T-helper 2 cell (primary cell): Measurements from ENCODE around the gene MYRF.
A peak's percentile ranks its signal among the peaks of the same experiment; 100 is the strongest.

Experiments used
- DNase-seq, 5 experiments: peaks; one replicate each; pipeline versions ENCODE4 v3.0.0 to v3.0.0-alpha.2; 2012 to 2022

Gene MYRF

GRCh38 chr11:61826930-61827570 lies 74.6 kb downstream of the MYRF start:
- no peak for DNase-seq

DNA sequence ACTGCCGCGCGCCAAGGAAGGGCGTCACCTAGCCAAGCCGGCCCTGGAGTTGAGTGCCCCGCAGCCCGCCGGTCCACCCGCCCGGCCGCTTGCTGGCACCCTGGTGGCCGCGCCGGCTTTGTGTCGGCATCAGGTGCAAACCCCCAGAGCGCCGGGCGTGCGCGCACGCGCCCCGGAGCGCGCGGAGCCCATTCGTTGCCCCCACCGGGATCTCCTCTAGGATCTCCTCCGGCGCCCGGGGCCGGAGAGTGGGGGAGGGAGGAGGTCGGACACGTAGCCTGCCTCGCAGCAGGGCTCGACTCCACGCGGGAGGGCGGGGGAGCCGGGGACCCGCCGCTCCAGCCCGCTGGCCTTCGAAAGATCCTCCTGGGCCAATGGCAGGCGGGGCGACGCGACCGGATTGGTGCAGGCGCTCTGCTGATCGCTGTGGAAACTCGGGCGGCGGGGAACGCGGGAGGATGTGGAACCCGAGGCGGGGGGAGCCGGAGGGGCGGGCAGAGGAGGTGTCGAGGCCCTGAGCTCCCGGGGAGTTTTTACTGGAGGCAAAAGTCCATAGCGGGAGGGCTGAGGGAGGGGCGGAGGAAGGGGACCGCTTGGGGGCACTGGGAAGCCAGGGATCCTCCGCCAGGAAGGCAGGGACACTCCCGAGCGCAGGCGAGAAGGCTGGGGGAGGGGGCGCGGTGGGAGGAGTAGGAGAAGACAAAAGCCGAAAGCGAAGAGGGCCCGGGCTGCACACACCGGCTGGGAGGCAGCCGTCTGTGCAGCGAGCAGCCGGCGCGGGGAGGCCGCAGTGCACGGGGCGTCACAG lies 75.3 kb downstream of the MYRF start, which contains the start of gene FADS2:
Gene FADS2 (plus strand): TSS at position 730 of the 808 bp plus-strand sequence. CDS start 91 bp downstream, outside the sequence.
- peak in 3 of 5 experiments; percentile 29 to 91 (median 44) for DNase-seq

GRCh38 chr11:61828379-61828628 lies 75.9 kb downstream of the MYRF start:
- no peak for DNase-seq

- peak in 1 of 5 experiments; percentile 64 for DNase-seq
Measured at GRCh38 chr11:61828629-61829407, 76.4 kb downstream of the MYRF start.

GRCh38 chr11:61829806-61830205 lies 77.4 kb downstream of the MYRF start:
- no peak for DNase-seq

GRCh38 chr11:61830237-61831105 lies 78.0 kb downstream of the MYRF start:
- peak in 1 of 5 experiments; percentile 21 for DNase-seq

GRCh38 chr11:61832207-61832606 lies 79.8 kb downstream of the MYRF start:
- DNase-seq: no peak

DNA sequence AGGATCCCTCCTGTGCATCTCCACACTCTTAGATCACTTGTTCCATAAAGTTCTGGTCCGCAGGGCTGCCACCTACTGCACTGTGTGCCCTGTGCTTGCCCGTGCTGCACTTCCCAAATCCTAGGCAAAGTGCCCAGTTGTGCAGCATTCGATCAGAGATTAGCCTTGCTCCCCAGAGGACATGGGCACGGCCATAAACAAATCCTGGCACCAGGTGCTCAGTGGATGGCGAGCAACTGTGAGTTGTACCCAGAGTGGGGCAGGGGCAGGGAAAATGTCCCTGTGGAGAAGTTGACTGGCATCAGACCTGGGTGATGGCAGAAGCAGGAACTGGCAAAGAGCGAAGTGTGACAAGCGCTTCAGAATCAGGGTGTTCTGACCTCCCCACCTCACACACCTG lies 80.3 kb downstream of the MYRF start:
- no peak for DNase-seq

- peak in 1 of 5 experiments; percentile 16 for DNase-seq
Measured at GRCh38 chr11:61833471-61833870, 81.0 kb downstream of the MYRF start.

- no peak for DNase-seq
Measured at GRCh38 chr11:61833926-61834277, 81.5 kb downstream of the MYRF start.

DNA sequence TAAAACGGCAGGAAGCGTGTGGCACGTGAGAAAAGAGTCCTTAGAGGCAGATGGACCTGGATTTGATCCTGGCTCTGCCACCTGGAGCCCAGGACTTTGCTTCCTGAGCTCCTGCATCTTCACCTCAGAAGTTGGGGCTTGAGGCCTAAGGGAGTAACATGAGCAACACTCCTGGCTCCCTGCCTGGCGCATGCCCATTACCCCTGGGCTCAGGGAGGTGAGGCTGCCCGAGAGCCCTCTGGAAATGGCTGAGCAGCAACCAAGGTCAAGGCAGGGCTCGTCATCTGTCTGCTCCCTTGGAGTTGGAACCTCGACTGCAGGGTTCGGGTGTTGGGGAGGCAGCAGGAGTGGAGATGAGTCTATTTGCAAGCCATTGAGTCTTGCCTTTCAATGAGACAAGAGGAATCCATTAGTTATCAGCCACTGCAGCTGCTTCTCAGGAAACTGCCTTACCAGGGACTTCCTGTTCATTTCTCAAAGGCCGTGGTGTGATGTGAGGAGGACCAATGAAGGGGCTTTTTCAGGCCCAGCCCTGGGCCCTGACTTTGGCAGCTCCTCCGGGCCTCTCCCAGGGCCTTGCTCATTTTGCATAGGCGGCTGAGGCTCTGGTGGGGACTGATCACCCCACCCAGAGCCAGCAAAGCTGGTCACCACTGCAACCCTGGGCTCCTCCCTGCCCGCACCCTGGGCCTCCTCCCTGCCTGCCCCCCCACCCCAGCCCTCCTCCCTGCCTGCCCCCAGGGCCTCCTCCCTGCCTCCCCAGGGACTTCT lies 82.0 kb downstream of the MYRF start:
- DNase-seq: peak in 2 of 5 experiments; percentile 29 to 95

DNA sequence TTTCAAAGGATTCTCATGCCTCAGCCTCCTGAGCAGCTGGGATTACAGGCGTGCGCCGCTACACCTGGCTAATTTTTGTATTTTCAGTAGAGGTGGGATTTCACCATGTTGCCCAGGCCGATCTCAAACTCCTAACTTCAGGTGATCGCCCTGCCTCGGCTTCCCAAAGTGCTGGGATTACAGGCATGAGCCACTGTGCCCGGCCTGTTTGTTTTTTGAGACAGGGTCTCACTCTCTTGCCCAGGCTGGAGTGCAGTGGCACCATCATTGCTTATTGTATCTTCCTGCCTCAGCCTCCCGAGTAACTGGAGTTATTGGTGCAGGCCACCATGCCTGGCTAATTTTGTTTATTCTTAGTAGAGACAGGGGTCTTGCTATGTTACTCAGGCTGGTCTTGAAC lies 83.8 kb downstream of the MYRF start:
- DNase-seq: no peak

- no peak for DNase-seq
Measured at GRCh38 chr11:61837411-61838005, 85.1 kb downstream of the MYRF start.
